SK-N-SH treated with all-trans-retinoic acid at 6 μM for 48 hours (cell line): Measurements from ENCODE around the gene AAMDC.

ENCODE experiments used
- ARNTL ChIP-seq: fragments of 450-650 bp; formaldehyde crosslinking; IDR thresholded peaks from 2 replicates; pipeline ENCODE4 v1.5.0; 2020; ENCODE audit warnings: low read depth, mild to moderate bottlenecking, moderate library complexity, borderline replicate concordance
- CSDC2 ChIP-seq: fragments of 250-450 bp; sonication (Bioruptor Pico); IDR thresholded peaks from 2 replicates; pipeline ENCODE4 v1.5.0; 2020; ENCODE audit warnings: mild to moderate bottlenecking, moderate library complexity
- CSRNP3 ChIP-seq: fragments of 250-450 bp; sonication (Bioruptor Pico); IDR thresholded peaks from 2 replicates; pipeline ENCODE4 v1.5.1; 2021; ENCODE audit warnings: mild to moderate bottlenecking, moderate library complexity
- ESRRG ChIP-seq: fragments of 250-450 bp; sonication (Bioruptor Pico); IDR thresholded peaks from 2 replicates; pipeline ENCODE4 v1.6.1; 2021; ENCODE audit warnings: mild to moderate bottlenecking
- GLIS3 ChIP-seq: fragments of 250-450 bp; sonication (Bioruptor Pico); IDR thresholded peaks from 2 replicates; pipeline ENCODE4 v1.5.0; 2020; ENCODE audit warnings: mild to moderate bottlenecking, moderate library complexity
- ZFP30 ChIP-seq: fragments of 450-650 bp; formaldehyde crosslinking; IDR thresholded peaks from 2 replicates; pipeline ENCODE4 v1.5.0; 2022; ENCODE audit warnings: mild to moderate bottlenecking, moderate library complexity
- ZNF565 ChIP-seq: fragments of 450-650 bp; formaldehyde crosslinking; conservative IDR thresholded peaks from 2 replicates; pipeline ENCODE4 v1.5.0; 2020; ENCODE audit warnings: low read depth, mild to moderate bottlenecking, moderate library complexity
- TF ChIP-seq, protein P1 (sequence below): fragments of 250-450 bp; sonication (Bioruptor Pico); IDR thresholded peaks from 2 replicates; pipeline ENCODE4 v1.8.0; 2020; ENCODE audit warnings: mild to moderate bottlenecking, moderate library complexity, borderline replicate concordance

DNA sequence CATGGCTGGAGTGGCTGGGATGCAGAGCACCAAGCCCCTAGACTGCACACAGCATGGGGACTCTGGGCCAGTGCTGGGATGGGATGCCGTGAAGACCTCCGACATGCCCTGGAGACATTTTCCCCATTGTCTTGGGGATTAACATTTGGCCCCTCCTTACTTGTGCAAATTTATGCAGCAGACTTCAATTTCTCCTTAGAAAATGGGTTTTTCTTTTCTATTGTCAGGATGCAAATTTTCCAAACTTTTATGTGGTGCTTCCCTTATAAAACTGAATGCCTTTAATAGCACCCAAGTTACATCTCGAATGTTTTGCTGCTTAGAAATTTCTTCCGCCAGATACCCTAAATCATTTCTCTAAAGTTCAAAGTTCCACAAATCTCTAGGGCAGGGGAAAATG is 29.6 kb upstream of the AAMDC start:
- TF ChIP-seq ARNTL (CRISPR knock-in tag) (no peak), CSDC2 (CRISPR knock-in tag) (no peak), ZNF565 (no peak), ESRRG (CRISPR knock-in tag) (no peak), ZFP30 (CRISPR knock-in tag) (no peak), GLIS3 (no peak), CSRNP3 (CRISPR knock-in tag) (no peak)
- TF ChIP-seq, protein P1, sequence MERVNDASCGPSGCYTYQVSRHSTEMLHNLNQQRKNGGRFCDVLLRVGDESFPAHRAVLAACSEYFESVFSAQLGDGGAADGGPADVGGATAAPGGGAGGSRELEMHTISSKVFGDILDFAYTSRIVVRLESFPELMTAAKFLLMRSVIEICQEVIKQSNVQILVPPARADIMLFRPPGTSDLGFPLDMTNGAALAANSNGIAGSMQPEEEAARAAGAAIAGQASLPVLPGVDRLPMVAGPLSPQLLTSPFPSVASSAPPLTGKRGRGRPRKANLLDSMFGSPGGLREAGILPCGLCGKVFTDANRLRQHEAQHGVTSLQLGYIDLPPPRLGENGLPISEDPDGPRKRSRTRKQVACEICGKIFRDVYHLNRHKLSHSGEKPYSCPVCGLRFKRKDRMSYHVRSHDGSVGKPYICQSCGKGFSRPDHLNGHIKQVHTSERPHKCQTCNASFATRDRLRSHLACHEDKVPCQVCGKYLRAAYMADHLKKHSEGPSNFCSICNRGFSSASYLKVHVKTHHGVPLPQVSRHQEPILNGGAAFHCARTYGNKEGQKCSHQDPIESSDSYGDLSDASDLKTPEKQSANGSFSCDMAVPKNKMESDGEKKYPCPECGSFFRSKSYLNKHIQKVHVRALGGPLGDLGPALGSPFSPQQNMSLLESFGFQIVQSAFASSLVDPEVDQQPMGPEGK (CRISPR knock-in tag): no peak
